ENCODE results near the gene RYR2. TPM values are rescaled to one million over a fixed set of nuclear protein-coding genes. Genes with fewer than 3 reads are reported as not detected.
"Not testable (repeated sequence)": the region's sequence is repeated elsewhere in the genome, so short reads cannot be mapped to it uniquely, and the experiment has no call there.

RYR2 gene
- total RNA-seq, 1 experiment from 2014 or later = 4.0 TPM

GRCh38 chr1:237149857-237150256 lies 107.9 kb downstream of the RYR2 start:
- H3K9me3 Mint-ChIP-seq (ENCODE audit: unreplicated experiment) = peaks cover 7% of the 10 kb centered on the region
- ChIA-PET CTCF (interaction anchor here (0.6 to 1.1 kb wide), 3 partner anchors 111 to 314 kb away, joined by 3 read pairs; no protein-coding TSS in a partner anchor), POLR2A (interaction anchor here (1.2 to 1.6 kb wide), 3 partner anchors 8 to 37 kb away, joined by 3 read pairs; no protein-coding TSS in a partner anchor)
- BruUV-seq (replicated peaks) = no TSS peak
- peaks cover 29% of the 10 kb centered on the region for H3K27me3 Mint-ChIP-seq (ENCODE audit: insufficient read depth, unreplicated experiment)
- TF ChIP-seq CTCF (IDR thresholded peaks at IDR 0.05; ENCODE audit: unreplicated experiment) = no peak
- peaks cover 12% of the 10 kb centered on the region for H3K4me1 Mint-ChIP-seq (ENCODE audit: insufficient read depth, unreplicated experiment)
- intact Hi-C loops (cut with micrococcal nuclease) = loop anchor here (5.0 kb wide), 2 partner anchors 237 to 243 kb away; no protein-coding TSS in a partner anchor
- no peak overlapping the region for H3K27ac Mint-ChIP-seq (ENCODE audit: low read depth, unreplicated experiment)
- DNase-seq (ENCODE audit: unreplicated experiment) = no peak
- no peak overlapping the region for H3K4me3 Mint-ChIP-seq (ENCODE audit: unreplicated experiment)
- no peaks in the 10 kb centered on the region for H3K36me3 Mint-ChIP-seq (ENCODE audit: insufficient read depth, unreplicated experiment)

DNA sequence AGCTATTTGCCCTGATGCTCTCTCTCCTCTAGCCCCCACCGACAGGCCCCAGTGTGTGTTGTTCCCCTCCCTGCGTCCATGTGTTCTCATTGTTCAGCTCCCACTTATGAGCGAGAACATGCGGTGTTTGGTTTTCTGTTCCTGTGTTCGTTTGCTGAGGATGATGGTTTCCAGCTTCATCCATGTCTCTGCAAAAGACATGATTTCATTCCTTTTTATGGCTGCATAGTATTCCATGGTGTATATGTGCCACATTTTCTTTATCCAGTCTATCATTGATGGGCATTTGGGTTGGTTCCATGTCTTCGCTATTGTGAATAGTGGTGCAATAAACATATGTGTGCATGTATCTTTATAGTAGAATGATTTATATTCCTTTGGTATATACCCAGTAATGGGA lies 110.0 kb downstream of the RYR2 start:
- BruUV-seq (replicated peaks); H3K27ac Mint-ChIP-seq (ENCODE audit: low read depth, unreplicated experiment); DNase-seq (ENCODE audit: unreplicated experiment); H3K36me3 Mint-ChIP-seq (ENCODE audit: insufficient read depth, unreplicated experiment); H3K9me3 Mint-ChIP-seq (ENCODE audit: unreplicated experiment); H3K4me3 Mint-ChIP-seq (ENCODE audit: unreplicated experiment): not testable (repeated sequence)
- ChIA-PET POLR2A (interaction anchor here (0.7 to 0.9 kb wide), 2 partner anchors 21 to 611 kb away, joined by 3 read pairs; no protein-coding TSS in a partner anchor), CTCF (interaction anchor here (0.6 to 0.8 kb wide), 5 partner anchors 19 to 1838 kb away, joined by 3 read pairs; no protein-coding TSS in a partner anchor)
- H3K27me3 Mint-ChIP-seq (ENCODE audit: insufficient read depth, unreplicated experiment) = peaks cover 11% of the 10 kb centered on the region
- intact Hi-C loops (cut with micrococcal nuclease) = loop anchor here (5.0 kb wide), 2 partner anchors 235 to 245 kb away; no protein-coding TSS in a partner anchor
- H3K4me1 Mint-ChIP-seq (ENCODE audit: insufficient read depth, unreplicated experiment) = peaks cover 12% of the 10 kb centered on the region

GRCh38 chr1:237152506-237153335 lies 110.7 kb downstream of the RYR2 start:
- Mint-ChIP-seq H3K27me3 (ENCODE audit: insufficient read depth, unreplicated experiment) (peaks cover 4% of the 10 kb centered on the region), H3K4me1 (ENCODE audit: insufficient read depth, unreplicated experiment) (peaks cover 12% of the 10 kb centered on the region), H3K4me3 (ENCODE audit: unreplicated experiment) (no peak overlapping the region), H3K36me3 (ENCODE audit: insufficient read depth, unreplicated experiment) (no peaks in the 10 kb centered on the region), H3K9me3 (ENCODE audit: unreplicated experiment) (peaks cover 7% of the 10 kb centered on the region), H3K27ac (ENCODE audit: low read depth, unreplicated experiment) (no peak overlapping the region)
- CTCF ChIA-PET = interaction anchor here (0.6 to 0.8 kb wide), 2 partner anchors 174 to 529 kb away, joined by 3 read pairs; no protein-coding TSS in a partner anchor
- no TSS peak for BruUV-seq (replicated peaks)
- POLR2A ChIA-PET = interaction anchor here (0.9 kb wide), 1 partner anchor 20 kb away, joined by 3 read pairs; no protein-coding TSS in a partner anchor
- peak; percentile 60 for DNase-seq (ENCODE audit: unreplicated experiment)
- intact Hi-C loops (cut with micrococcal nuclease) = loop anchor here (5.0 kb wide), 2 partner anchors 235 to 245 kb away; no protein-coding TSS in a partner anchor
- no peak for TF ChIP-seq CTCF (IDR thresholded peaks at IDR 0.05; ENCODE audit: unreplicated experiment)

- peaks cover 7% of the 10 kb centered on the region for H3K9me3 Mint-ChIP-seq (ENCODE audit: unreplicated experiment)
- CTCF ChIA-PET = interaction anchor here (0.5 to 1.8 kb wide), 11 partner anchors 12 to 394 kb away, joined by 3 to 13 read pairs (median 4); no protein-coding TSS in a partner anchor
- intact Hi-C loops (cut with micrococcal nuclease) = loop anchor here (5.0 kb wide), 2 partner anchors 233 to 247 kb away; no protein-coding TSS in a partner anchor
- peaks cover 19% of the 10 kb centered on the region for H3K4me1 Mint-ChIP-seq (ENCODE audit: insufficient read depth, unreplicated experiment)
- no peaks in the 10 kb centered on the region for H3K36me3 Mint-ChIP-seq (ENCODE audit: insufficient read depth, unreplicated experiment)
- no peak overlapping the region for H3K27ac Mint-ChIP-seq (ENCODE audit: low read depth, unreplicated experiment)
- no peak for TF ChIP-seq CTCF (IDR thresholded peaks at IDR 0.05; ENCODE audit: unreplicated experiment)
- no peaks in the 10 kb centered on the region for H3K27me3 Mint-ChIP-seq (ENCODE audit: insufficient read depth, unreplicated experiment)
- DNase-seq (ENCODE audit: unreplicated experiment) = peak; percentile 96
- no peak overlapping the region for H3K4me3 Mint-ChIP-seq (ENCODE audit: unreplicated experiment)
- POLR2A ChIA-PET = interaction anchor here (0.7 to 1.8 kb wide), 12 partner anchors 10 to 358 kb away, joined by 3 to 9 read pairs (median 3); no protein-coding TSS in a partner anchor
- no TSS peak for BruUV-seq (replicated peaks)
Observed at GRCh38 chr1:237154157-237154556, 112.2 kb downstream of the RYR2 start.

All from MCF 10A (cell line).